WTC11 (cell line): Measurements from ENCODE around the gene C2orf76. TPM values are rescaled to one million over a fixed set of nuclear protein-coding genes. Genes with fewer than 3 reads are reported as not detected.

ENCODE experiments used
- ATAC-seq: fragments of 200-7000 bp; cut with Tn5 transposase; 2 replicates; pipeline ENCODE4 v1.10.0; 2021; ENCODE audit warnings: mild to moderate bottlenecking, moderate library complexity
- CTCF ChIA-PET: fragments of 300-600 bp; sonication (Branson Sonifier 250); formaldehyde crosslinking; loops from one replicate; lab custom pipeline; 2021; ENCODE audit warnings: antibody characterized with exemption; lab: Charles Lee
- POLR2A ChIA-PET: fragments of 350-600 bp; sonication (Branson Sonifier 250); formaldehyde crosslinking; loops from one replicate; lab custom pipeline; 2021; ENCODE audit warnings: antibody characterized with exemption; lab: Charles Lee
- DNase-seq: peaks from one replicate; pipeline ENCODE4 v3.0.0; 2021; ENCODE audit warnings: low spot score
- H3K27ac Mint-ChIP-seq: 2 replicates; pipeline ENCODE4 v1.8.0; 2021; ENCODE audit warnings: mixed read lengths
- H3K27me3 Mint-ChIP-seq: 2 replicates; pipeline ENCODE4 v1.8.0; 2021; ENCODE audit warnings: low read depth, mild to moderate bottlenecking, moderate library complexity, mixed read lengths
- H3K36me3 Mint-ChIP-seq: 2 replicates; pipeline ENCODE4 v1.8.0; 2021; ENCODE audit warnings: mixed read lengths
- H3K4me1 Mint-ChIP-seq: 2 replicates; pipeline ENCODE4 v1.8.0; 2022; ENCODE audit warnings: mixed read lengths
- H3K4me3 Mint-ChIP-seq: 2 replicates; pipeline ENCODE4 v1.8.0; 2021; ENCODE audit warnings: mild to moderate bottlenecking, moderate library complexity, mixed read lengths
- H3K9me3 Mint-ChIP-seq: 2 replicates; pipeline ENCODE4 v1.8.0; 2021; ENCODE audit warnings: mixed read lengths
- E2F1 ChIP-seq: sonication (generic); formaldehyde crosslinking; IDR thresholded peaks from 2 replicates; pipeline ENCODE4 v1.8.0; 2022; ENCODE audit warnings: mild to moderate bottlenecking, missing genetic modification reagents
- EMX1 ChIP-seq: fragments of 250-450 bp; sonication (Bioruptor Pico); IDR thresholded peaks from 2 replicates; pipeline ENCODE4 v1.8.0; 2021; ENCODE audit warnings: mild to moderate bottlenecking
- ERG ChIP-seq: fragments of 250-450 bp; sonication (Bioruptor Pico); IDR thresholded peaks from 2 replicates; pipeline ENCODE4 v1.8.0; 2021; ENCODE audit warnings: mild to moderate bottlenecking
- GTF2I ChIP-seq: fragments of 250-450 bp; sonication (Bioruptor Pico); conservative IDR thresholded peaks from 2 replicates; pipeline ENCODE4 v1.4.0; 2021; ENCODE audit warnings: mild to moderate bottlenecking
- MLX ChIP-seq: sonication (generic); formaldehyde crosslinking; IDR thresholded peaks from 2 replicates; pipeline ENCODE4 v1.8.1; 2023; ENCODE audit warnings: mild to moderate bottlenecking, missing genetic modification reagents, moderate library complexity
- MYBL2 ChIP-seq: sonication (generic); formaldehyde crosslinking; IDR thresholded peaks from 2 replicates; pipeline ENCODE4 v1.8.1; 2023; ENCODE audit warnings: mild to moderate bottlenecking, moderate library complexity, missing genetic modification reagents
- NFE2L1 ChIP-seq: sonication (generic); formaldehyde crosslinking; IDR thresholded peaks from 2 replicates; pipeline ENCODE4 v1.8.1; 2023; ENCODE audit warnings: missing genetic modification reagents
- NR1H2 ChIP-seq: sonication (generic); formaldehyde crosslinking; IDR thresholded peaks from 2 replicates; pipeline ENCODE4 v1.9.0; 2021; ENCODE audit warnings: mild to moderate bottlenecking, moderate library complexity, missing genetic modification reagents
- NR2C2 ChIP-seq: sonication (generic); formaldehyde crosslinking; IDR thresholded peaks from 2 replicates; pipeline ENCODE4 v1.8.0; 2022; ENCODE audit warnings: mild to moderate bottlenecking, missing genetic modification reagents
- NR3C1 ChIP-seq: sonication (generic); formaldehyde crosslinking; conservative IDR thresholded peaks from 2 replicates; pipeline ENCODE4 v1.8.1; 2023; ENCODE audit warnings: low read depth, mild to moderate bottlenecking, missing genetic modification reagents
- SP1 ChIP-seq: sonication (generic); formaldehyde crosslinking; conservative IDR thresholded peaks from 2 replicates; pipeline ENCODE4 v1.8.1; 2022; ENCODE audit warnings: missing genetic modification reagents
- ZNF263 ChIP-seq: sonication (generic); formaldehyde crosslinking; IDR thresholded peaks from 2 replicates; pipeline ENCODE4 v1.8.1; 2022; ENCODE audit warnings: low read depth, mild to moderate bottlenecking, moderate library complexity, missing genetic modification reagents
- ZNF423 ChIP-seq: fragments of 250-450 bp; sonication (Bioruptor Pico); IDR thresholded peaks from 2 replicates; pipeline ENCODE4 v2.1.2; 2022; ENCODE audit warnings: mild to moderate bottlenecking, moderate library complexity
- ZNF425 ChIP-seq: fragments of 250-450 bp; sonication (Bioruptor Pico); conservative IDR thresholded peaks from 2 replicates; pipeline ENCODE4 v1.9.0; 2021; ENCODE audit warnings: mild to moderate bottlenecking
- ZNF532 ChIP-seq: fragments of 250-450 bp; sonication (Bioruptor Pico); IDR thresholded peaks from 2 replicates; pipeline ENCODE4 v1.9.0; 2021; ENCODE audit warnings: mild to moderate bottlenecking, borderline replicate concordance
- total RNA-seq: library from RNA; stranded (reverse); gene quantifications from 3 replicates; pipeline ENCODE4 v1.2.3, GENCODE V29; 2021
- TF ChIP-seq, protein P1 (sequence below): sonication (generic); formaldehyde crosslinking; IDR thresholded peaks from 2 replicates; pipeline ENCODE4 v1.8.1; 2022; ENCODE audit warnings: low read depth, mild to moderate bottlenecking, moderate library complexity, missing genetic modification reagents, borderline replicate concordance
- TF ChIP-seq, protein P2 (sequence below): fragments of 250-450 bp; sonication (Bioruptor Pico); IDR thresholded peaks from 2 replicates; pipeline ENCODE4 v1.9.0; 2021; ENCODE audit warnings: mild to moderate bottlenecking

C2orf76 gene
- total RNA-seq, 1 experiment from 2014 or later, result 4.4 TPM

DNA sequence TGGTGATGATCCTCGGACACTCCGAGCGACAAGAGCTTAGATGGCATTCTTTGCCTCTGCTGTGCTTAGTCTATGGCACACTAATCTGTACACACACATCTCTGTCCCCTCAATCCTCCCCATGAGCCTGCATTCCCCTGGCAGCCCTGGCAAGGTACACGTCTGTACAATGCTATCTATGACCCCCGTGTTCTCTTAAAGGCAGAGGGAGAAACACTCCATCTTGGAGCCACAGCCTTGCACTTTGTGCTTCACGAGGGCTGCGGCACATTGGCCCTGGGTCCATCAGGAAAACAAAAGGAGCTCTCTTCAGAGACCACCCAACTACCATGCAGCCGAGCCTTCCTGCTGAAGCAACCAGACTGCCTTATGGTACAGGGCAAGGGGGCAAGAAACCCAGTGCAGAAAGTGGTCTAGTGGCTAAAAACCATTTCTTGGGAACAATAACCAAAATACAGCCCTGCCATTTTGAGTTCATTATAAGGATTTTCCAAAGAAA lies 100.5 kb downstream of the C2orf76 start:
- H3K36me3 Mint-ChIP-seq, result peaks cover 4% of the 10 kb centered on the region
- CTCF ChIA-PET, result interaction anchor here (1.2 to 2.6 kb wide), 5 partner anchors 19 to 240 kb away, joined by 3 to 13 read pairs (median 4); no protein-coding TSS in a partner anchor
- DNase-seq (no peak), ATAC-seq (no peak)
- H3K4me1 Mint-ChIP-seq, result peaks cover 20% of the 10 kb centered on the region
- TF ChIP-seq NR3C1 (CRISPR knock-in tag), result no peak
- TF ChIP-seq GTF2I (CRISPR knock-in tag), result no peak
- TF ChIP-seq MYBL2 (CRISPR knock-in tag), result no peak
- no peak for TF ChIP-seq NFE2L1 (CRISPR knock-in tag)
- TF ChIP-seq NR1H2, result no peak
- TF ChIP-seq, protein P1, sequence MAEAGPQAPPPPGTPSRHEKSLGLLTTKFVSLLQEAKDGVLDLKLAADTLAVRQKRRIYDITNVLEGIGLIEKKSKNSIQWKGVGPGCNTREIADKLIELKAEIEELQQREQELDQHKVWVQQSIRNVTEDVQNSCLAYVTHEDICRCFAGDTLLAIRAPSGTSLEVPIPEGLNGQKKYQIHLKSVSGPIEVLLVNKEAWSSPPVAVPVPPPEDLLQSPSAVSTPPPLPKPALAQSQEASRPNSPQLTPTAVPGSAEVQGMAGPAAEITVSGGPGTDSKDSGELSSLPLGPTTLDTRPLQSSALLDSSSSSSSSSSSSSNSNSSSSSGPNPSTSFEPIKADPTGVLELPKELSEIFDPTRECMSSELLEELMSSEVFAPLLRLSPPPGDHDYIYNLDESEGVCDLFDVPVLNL (CRISPR knock-in tag), result no peak
- TF ChIP-seq ZNF425 (CRISPR knock-in tag), result no peak
- TF ChIP-seq ZNF532, result no peak
- TF ChIP-seq EMX1 (CRISPR knock-in tag), result no peak
- no peaks in the 10 kb centered on the region for H3K27me3 Mint-ChIP-seq
- no peak overlapping the region for H3K4me3 Mint-ChIP-seq
- POLR2A ChIA-PET, result no interaction called here
- H3K9me3 Mint-ChIP-seq, result peaks cover 4% of the 10 kb centered on the region
- no peak overlapping the region for H3K27ac Mint-ChIP-seq

DNA sequence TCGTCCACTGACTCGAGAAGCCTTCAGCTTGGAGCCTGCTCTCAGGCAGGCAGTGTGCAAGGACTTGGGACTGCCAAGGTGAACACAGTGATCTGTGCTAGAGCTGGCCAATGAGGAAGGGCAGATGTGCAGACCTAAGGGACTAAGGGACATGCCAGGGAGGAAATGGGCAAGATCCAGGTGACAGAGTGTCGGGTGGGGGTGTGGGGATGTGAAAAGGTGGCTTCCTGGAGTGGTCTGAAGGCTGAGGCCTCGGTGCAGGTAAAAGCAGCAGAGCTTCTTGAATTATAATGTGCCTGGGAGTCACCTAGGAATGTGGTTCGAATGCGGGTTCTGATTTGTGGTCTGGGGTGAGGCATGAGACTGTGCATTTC lies 101.0 kb downstream of the C2orf76 start:
- peaks cover 2% of the 10 kb centered on the region for H3K9me3 Mint-ChIP-seq
- no peaks in the 10 kb centered on the region for H3K27me3 Mint-ChIP-seq
- ATAC-seq (no peak), DNase-seq (no peak)
- H3K36me3 Mint-ChIP-seq, result peaks cover 4% of the 10 kb centered on the region
- H3K4me3 Mint-ChIP-seq, result no peak overlapping the region
- peaks cover 20% of the 10 kb centered on the region for H3K4me1 Mint-ChIP-seq
- CTCF ChIA-PET, result interaction anchor here (1.2 to 2.6 kb wide), 5 partner anchors 19 to 240 kb away, joined by 3 to 13 read pairs (median 4); no protein-coding TSS in a partner anchor
- POLR2A ChIA-PET, result no interaction called here
- no peak overlapping the region for H3K27ac Mint-ChIP-seq
- TF ChIP-seq E2F1 (CRISPR knock-in tag) (no peak), NR2C2 (CRISPR knock-in tag) (no peak), ERG (no peak), ZNF425 (CRISPR knock-in tag) (no peak), NR3C1 (CRISPR knock-in tag) (no peak), ZNF423 (CRISPR knock-in tag) (no peak), ZNF263 (no peak), MLX (CRISPR knock-in tag) (no peak), SP1 (CRISPR knock-in tag) (no peak)
- TF ChIP-seq, protein P2, sequence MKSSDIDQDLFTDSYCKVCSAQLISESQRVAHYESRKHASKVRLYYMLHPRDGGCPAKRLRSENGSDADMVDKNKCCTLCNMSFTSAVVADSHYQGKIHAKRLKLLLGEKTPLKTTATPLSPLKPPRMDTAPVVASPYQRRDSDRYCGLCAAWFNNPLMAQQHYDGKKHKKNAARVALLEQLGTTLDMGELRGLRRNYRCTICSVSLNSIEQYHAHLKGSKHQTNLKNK (CRISPR knock-in tag), result no peak
